Measurements from ENCODE around the gene CCDC170. TPM values are rescaled to one million over a fixed set of nuclear protein-coding genes. Genes with fewer than 3 reads are reported as not detected.

CCDC170 gene
- total RNA-seq, 1 experiment from 2014 or later = 0.06 TPM

DNA sequence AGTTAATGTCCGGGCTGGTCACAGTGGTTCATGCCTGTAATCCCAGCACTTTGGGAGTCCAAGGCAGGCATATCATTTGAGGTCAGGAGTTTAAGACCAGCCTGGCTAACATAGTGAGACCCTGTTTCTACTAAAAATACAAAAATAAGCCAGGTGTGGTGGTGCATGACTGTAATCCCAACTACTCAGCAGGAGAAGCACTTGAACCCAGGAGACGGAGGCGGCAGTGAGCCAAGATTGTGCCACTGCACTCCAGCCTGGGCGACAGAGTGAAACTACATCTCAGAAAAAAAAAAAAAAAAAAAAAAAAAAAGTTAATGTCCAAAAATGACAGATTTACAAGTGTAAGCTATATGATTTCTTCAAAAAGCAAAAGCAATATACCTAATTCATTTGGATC lies 124.9 kb downstream of the CCDC170 start:
- DNase-seq (ENCODE audit: low read depth) = no peak

DNA sequence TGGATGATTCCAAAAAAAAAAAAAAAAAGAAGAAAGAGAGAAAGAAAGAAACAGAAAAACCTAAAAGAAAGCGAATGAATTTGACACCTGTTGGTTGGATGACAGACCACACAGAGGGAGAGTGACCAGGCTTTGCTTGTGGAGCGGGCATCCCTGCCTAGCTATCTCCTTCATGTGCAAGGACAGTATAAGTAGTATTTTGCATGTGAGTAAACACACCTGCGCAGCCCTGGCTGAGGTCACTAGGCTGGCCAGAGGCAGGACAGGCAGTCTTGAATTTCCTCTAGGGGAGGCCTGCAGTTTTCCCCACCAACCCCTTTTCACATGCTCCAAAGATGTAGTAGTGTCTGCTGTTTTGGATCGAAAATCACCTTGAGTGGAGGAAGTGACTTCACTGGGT lies 126.4 kb downstream of the CCDC170 start:
- no peak for DNase-seq (ENCODE audit: low read depth)

DNA sequence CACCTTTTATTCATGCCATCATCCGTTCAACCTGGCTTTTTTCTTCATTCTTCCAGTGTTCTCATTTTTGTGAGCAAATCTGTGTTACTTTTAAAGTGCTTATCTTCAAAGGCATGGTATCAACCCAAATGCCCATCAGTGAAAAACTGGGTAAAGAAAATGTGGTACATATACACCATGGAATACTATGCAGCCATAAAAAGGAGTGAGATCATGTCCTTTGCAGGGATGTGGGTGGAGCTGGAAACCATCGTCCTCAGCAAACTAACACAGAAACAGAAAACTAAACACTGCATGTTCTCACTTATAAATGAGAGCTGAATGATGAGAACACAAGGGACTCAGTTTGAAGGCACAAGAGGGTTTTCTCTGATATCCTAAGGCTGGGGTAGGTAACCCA lies 130.3 kb downstream of the CCDC170 start:
- DNase-seq (ENCODE audit: low read depth) = no peak

DNA sequence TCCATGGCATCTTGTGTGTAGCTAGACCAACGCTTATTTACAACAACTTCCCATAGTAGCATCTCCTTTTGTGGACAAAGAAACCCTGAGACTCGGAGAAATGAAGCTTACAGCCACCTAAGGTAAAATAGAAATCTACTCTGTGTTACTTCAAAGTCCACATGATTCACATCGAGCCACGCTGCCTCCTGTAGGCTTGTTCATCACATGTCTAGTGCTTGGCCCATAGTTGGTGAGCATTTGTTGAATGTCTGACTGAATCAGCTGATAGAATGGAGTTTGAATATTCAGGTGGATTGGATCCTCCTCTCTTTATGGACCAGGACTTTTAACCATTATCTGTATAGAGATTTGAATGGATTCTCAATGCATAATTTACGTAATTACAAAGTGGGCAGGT lies 130.7 kb downstream of the CCDC170 start:
- DNase-seq (ENCODE audit: low read depth) = no peak

DNA sequence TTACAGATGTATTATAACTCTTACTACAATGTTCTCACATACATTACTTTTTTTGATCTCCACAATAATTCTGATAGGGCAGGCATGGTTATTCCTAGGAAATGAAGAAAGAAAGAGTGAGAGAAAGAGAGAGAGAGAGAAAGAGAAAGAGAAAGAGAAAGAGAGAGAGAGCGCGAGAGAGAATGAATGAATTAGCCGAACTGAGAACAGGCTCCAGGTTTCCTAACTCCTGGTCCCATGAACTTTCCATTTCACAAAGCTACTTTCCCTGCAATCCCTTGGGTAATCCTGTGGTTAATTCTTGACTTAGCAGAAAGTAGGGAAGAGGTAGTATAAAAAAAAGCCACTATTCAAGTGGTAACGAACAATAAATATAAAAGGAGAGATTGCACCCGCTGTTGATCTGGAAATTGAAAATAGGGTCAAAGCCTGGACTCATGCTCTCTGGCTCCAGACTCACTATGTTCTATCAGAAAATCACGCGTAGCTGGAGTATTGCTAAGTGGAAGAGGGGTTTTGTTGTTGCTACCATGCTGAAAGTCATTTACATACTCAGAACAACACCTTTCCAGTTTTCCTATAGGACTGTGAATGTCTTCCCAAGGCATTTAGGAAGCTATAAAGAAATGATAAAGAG lies 131.2 kb downstream of the CCDC170 start:
- DNase-seq (ENCODE audit: low read depth) = no peak

DNA sequence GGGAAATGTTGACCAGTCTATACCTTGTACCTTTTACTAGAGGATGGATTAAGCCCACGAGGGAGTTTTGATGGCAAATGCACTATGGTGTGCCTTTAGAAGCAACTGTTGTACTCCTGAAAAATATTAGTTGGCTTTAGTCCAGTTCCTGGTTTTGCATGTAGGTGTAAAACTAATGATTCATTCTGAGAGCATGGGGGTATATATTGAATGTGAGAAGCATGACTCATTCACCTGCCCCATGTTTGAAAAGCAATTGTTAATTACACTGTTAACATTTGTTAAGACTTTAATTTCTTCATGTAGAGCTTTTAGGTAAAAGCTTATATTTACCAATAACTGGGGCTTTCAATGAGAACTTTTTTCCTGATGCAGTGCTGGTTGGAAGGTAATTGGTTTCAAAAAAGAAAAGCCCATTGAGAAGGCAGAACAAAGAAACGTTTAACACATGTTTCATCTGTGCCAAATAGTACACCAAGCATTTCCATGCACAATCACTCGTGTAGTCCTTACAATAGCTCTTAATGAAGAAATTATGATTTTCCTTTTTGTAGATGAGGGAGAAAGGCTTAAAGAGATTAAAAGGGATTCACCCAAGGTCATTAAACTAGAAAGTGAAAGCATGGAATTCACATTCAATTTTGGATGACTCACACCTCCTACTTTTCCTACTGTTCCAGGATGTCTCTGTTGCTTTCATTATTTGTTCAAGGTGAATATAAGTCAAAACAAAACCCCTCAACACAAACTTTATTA lies 134.1 kb downstream of the CCDC170 start:
- no peak for DNase-seq (ENCODE audit: low read depth)

DNA sequence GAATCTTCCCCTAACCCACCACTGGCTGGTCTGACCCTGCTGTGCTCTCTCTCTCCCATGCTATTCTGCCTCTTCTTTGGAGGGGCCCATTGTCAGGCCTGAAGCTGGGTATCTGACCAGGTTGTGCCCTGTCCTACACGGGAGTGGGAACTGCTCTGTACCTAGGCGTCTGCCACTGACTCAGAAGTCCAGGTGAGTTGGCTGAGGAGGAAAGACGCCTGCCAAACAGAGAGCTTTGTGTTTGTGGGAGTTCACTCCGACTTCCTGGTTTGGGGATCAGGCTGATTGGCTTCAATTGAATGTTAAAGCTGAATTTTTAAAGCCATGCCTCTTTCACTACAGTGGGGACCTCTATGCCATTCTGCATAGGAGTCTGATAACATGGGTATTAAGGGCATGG lies 136.0 kb downstream of the CCDC170 start:
- DNase-seq (ENCODE audit: low read depth) = no peak

DNA sequence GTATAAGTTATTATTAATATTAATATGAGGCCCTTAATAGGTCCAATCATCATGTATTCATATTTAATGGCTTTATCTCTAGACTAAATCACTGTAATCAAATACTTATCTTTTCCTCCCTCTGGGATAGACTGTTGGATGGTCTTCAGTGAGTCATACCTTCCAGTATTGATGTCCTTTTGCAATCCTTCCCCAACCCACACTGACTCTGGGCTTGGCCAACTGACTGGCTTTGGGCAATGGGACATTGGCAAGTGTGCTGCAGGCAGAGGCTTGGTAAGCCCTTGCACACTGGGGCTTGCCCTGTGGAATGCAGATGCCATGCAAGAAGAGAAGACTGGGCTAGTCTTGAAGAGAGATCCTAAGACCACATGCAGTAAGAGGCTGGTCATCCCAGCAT lies 136.6 kb downstream of the CCDC170 start:
- DNase-seq (ENCODE audit: low read depth) = no peak

DNA sequence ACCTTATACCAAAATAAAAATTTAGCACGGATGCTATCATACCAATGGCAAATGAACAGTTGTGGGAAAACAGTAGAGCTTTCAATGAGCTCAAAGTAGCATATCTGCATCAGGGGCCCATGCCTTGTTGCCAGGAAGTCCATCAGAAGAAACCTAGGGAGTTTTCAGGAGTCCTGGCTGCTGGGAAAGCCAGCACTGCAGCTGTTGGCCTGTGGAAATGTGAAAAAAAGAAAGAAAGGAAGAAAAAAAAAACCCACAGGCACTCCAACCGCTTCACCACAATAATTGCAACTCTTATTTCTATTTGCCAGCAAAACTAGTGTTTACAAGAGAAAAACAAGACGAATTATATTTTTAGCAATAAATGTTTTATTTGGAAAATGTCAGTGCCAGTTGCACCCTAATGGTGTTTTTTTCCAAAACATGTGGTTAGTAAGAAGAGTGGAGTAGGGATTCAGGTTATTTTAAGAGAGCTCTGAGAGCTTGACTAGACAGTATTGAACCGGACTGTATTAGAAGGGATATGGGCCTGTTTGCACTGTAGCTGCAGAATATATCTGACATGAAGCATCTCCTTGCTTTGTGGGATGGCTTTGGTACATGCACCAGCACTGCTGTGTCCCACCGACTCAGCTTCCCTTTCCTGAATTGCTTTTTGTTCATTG lies 137.3 kb downstream of the CCDC170 start:
- peak; percentile 24 for DNase-seq (ENCODE audit: low read depth)

DNA sequence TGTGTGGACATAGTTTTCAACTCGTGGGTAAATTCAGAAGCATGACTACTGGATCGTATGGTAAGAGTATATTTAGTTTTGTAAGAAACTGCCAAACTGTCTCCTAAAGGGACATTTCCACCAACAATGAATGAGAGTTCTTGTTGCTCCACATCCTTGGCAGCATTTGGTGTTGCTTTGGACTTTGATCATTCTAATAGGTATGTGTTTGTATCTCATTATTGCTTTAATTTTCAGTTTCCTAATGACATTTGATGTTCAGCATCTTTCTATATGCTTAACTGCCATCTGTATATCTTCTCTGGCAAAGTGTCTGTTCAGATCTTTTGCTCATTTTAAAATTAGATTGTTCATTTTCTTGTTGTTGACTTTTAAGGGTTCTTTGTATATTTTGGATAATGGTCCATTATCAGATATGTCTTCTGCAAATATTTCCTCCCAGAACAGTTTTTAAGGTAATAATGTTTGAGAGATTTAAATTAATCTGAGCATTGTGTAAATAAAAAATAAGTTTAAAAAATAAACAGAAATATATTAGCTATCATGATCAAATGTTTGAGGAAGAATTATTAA lies 138.7 kb downstream of the CCDC170 start:
- DNase-seq (ENCODE audit: low read depth) = no peak

DNA sequence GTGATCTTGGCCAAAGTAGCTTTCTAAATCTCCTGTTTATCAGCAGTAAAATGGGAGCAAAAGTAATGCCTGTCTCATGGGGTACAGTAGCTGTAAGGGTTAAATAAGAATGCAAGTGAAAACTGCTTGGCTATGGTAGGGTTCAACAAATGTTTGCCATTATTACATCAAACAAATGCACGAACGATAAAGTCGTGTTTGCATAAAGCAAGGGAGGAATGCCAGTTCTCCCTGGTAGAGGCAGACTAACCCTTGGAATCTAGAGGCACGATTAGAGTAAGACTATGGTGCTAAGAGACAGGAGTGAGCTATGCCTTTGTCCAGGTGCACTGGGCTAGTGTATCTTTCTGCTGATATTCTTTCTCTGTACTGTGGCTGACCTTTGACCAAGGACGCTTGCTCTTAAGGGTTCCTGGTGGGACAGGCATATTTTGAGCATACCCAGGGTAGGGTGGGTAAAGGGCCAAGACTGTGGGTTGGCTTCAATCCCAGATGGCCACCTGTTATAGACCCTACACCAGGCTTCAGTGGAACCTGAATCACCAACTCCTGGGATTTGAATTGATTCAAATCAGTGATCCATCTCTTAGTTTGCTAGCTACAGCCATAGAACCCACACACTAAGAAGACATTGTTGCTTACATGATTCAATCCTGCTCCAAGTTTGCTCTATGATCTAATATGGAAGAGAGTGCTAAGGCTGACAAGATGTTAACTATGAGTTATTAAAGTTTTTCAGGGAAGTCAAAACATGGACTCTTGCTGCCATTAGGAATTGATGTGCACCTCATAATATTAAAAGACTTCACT lies 139.9 kb downstream of the CCDC170 start:
- DNase-seq (ENCODE audit: low read depth) = no peak

DNA sequence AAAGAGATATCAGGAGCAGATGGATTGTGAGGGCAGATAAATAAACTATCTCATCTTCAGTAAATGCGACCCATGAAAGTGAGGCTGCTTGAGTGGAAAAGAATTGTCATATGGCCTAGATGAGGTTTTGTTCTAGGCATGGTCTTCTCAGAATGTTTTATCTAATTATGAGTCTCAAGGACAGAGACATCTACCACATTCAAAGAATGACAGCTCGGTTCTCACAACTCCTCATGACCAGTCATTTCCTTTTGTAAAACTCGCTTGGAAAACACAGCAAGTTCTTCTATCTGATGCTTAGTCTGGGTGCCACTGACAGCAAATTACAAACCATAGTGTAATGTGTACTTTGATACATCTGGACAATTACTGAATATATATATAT lies 140.5 kb downstream of the CCDC170 start:
- no peak for DNase-seq (ENCODE audit: low read depth)

DNA sequence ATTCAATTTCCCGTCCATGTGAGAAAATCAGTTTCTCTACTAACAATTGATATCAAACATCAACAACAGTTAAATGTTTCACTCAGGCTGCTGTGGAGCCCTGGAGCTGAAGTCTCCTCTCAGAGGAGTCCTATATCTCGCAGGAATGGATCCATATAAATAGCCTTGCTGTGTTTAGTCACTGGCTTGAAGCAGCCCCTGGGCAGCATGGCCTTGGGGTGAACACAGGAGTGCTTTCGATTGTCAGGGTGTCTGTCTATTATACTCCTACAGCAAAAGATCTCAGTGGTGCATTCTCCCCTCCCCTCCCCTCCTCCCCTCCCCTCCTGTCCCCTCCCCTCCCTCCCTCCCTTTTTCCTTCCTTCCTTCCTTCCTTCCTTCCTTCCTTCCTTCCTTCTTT lies 141.9 kb downstream of the CCDC170 start:
- DNase-seq (ENCODE audit: low read depth) = no peak

DNA sequence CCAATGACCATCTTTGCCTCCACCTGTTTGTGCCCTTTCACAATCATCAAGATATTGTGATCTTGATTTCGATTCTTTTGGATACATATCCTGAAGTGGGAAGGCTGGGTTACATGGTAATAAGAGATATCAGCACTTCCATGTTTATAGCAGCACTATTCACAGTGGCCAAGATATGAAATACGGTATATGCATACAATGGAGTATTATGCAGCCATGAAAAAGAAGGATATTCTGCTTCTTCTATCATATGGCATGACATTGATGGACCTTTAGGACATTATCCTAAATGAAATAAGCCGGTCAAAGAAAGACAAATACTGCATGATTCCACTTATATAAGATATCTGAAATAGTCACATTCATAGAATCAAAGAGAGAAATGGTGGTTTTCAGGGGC lies 144.0 kb downstream of the CCDC170 start:
- no peak for DNase-seq (ENCODE audit: low read depth)

DNA sequence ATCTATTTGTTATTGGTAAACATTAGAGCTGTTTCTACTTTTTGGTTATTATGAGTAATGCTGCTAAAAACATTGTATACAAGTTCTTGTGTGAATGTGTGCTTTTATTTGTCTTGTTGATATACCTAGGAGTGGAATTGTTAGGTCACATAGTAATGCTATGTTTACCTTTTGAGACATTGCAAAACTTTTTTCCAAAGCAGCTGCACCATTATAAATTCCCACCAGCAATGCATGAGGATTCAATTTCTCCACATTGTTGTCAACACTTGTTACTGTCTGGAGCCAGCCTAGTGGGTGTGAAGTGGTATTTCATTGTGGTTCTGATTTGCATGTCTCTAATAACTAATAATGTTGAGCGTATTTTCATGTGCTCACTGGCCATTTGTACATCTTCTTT lies 145.9 kb downstream of the CCDC170 start:
- DNase-seq (ENCODE audit: low read depth) = no peak

DNA sequence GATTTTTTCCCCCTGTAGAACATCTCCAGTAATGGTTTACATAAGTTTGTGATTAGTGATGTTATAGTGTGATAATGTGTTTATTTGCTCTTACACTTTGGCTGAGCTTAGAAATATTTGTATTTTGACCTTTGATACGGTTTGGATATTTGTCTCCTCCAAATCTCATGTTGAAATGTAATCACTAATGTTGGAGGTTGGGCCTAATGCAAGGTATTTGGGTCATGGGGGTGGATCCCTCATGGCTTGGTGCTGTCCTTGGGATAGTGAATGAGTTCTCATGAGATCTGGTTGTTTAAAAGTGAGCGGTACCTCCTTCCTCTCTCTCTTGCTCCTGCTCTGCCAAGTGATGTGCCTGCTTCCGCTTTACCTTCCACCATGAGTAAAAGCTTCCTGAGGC lies 147.2 kb downstream of the CCDC170 start:
- DNase-seq (ENCODE audit: low read depth) = no peak

DNA sequence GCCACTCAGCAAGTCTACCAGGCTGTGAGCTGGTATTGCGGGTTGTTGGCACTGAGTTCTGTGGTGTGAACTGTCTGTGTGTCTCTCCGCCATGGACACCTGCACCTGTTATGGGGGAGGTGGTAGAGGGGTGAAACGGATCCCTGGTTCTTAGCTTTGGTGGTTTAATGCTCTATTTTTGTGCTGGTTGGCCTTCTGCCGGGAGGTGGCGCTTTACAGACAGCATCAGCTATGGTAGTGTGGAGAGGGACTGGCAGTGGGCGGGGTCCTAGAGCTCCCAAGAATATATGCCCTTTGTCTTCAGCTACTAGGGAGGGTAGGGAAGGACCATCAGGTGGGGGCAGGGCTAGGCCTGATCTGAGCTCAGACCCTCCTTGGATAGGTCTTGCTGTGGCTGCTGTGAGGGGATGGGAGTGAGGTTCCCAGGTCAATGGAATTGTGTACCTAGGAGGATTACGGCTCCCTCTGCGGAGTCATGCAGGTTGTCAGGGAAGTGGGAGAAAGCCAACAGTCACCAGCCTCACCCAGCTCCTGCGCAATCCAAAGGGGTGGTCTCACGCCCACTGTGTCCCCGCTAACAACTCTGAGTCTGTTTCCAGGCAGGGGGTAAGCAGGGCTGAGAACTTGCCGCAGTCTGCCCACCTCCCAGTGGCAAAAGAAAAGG lies 154.3 kb downstream of the CCDC170 start:
- DNase-seq (ENCODE audit: low read depth) = peak; percentile 15

DNA sequence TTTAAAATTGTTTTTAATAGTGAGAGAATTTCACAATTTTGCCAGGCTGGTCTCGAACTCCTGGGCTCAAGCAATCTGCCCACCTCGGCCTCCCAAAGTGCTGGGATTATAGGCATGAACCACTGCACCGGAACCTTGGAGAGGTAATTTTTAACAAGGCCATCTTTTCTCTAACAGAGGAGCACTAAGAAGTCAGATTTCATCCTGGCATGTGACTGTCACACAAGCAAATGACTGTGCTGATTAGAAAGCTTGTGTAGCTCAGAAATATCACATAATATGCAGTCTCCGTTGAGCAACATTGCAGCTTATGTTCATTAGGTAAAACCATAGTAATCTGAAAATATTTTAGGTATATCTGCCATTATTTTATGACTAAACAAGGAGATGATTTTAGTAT lies 156.0 kb downstream of the CCDC170 start:
- no peak for DNase-seq (ENCODE audit: low read depth)

DNA sequence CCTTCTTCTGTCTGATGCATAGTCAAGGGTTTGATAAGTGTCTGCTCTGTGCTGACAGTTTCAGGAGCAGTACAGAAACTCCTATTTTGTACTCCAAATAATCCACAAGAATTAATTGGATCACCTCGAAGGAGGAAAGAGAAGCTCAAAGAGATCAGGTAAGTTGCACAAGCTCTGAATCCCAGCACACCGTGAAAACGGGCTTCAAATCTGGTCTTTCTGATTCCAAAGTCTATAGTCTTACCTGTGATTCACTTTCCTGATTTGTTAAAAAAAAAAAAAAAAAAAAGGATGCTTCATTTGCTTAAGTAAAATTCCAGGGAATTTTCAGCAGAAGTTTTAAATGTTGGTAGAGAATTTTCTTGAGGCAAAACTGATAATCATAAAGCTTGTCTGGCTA lies 157.8 kb downstream of the CCDC170 start:
- no peak for DNase-seq (ENCODE audit: low read depth)

DNA sequence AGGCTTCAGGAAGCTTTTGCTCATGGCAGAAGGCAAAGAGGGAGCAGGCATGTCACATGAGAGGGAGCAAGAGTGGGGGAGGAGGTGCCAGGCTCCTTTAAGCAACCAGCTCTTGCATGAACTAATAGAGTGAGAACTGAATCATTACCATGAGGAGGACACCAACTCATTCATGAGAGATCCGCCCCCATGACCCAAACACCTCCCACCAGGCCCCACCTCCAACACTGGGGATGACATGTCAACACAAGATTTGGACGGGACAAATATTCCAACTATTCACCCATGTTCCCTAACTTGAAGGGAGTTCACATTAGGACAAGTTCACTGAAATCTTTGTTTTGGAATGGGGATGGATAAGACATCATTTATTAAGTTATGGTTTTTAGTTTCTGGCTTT lies 158.5 kb downstream of the CCDC170 start:
- no peak for DNase-seq (ENCODE audit: low read depth)

DNA sequence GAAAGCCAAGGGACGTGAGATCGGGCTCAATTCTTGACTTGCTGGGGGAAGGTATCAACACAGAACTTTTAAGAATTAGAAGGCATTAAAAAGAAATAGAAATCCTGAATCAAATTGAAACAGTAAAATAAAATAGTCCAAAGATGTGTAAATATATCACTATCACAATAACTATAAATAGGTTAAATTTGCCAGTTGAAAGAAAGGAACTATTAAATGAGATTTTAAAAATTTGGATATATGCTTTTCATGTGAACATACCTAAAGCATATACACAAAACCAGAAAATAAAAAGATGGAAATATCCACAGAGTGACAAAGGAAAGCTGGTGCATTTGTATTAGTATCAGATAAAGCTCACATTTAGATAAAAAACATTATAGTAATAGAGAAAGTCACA lies 161.3 kb downstream of the CCDC170 start:
- DNase-seq (ENCODE audit: low read depth) = no peak
